Measurements from ENCODE around the gene ANTXR2. TPM values are rescaled to one million over a fixed set of nuclear protein-coding genes. Genes with fewer than 3 reads are reported as not detected.

ANTXR2 gene
- total and polyA plus RNA-seq, 2 donors: 5.7 to 13.4 TPM

DNA sequence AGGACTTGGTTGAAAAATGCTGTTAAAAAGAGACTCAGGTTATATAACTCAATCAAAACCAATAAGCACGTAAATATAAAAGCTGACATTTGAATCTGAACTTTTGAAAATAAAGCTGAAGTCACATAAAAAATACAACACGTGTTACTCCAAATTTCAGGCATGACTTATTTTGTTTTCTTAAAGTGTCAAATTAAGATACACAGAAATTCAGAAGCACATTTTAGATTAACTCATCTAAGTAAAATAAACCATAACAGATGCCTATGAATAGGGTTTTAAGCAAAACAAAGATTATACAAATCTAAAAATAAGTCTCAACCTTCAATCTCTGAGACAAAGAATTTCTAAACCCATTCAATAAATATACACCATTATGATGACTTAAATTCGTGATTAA is 124.8 kb downstream of the ANTXR2 start:
- Histone ChIP-seq H3K27ac (ENCODE audit: low read depth in 1 of 2, low read length in 1 of 2) (no peak overlapping the region), H3K36me3 (ENCODE audit: control insufficient read depth in 2 of 2, insufficient read depth in 2 of 2, low read length in 1 of 2) (no peaks in the 10 kb centered on the region), H3K4me3 (ENCODE audit: low read length in 2 of 2) (no peak overlapping the region), H3K4me1 (ENCODE audit: control insufficient read depth in 2 of 2, insufficient read depth in 2 of 2, low read length in 2 of 2) (no peaks in the 10 kb centered on the region), H3K9me3 (ENCODE audit: control insufficient read depth in 2 of 2, insufficient read depth in 1 of 2, low read length in 1 of 2) (no peaks in the 10 kb centered on the region), H3K27me3 (ENCODE audit: control insufficient read depth in 2 of 2, insufficient read depth in 1 of 2, low read length in 1 of 2) (no peaks in the 10 kb centered on the region)
- WGBS: 93% methylated on average over 3 of the region's 3 CpGs
- DNase-seq (ENCODE audit: low read depth in 6 of 9, low spot score in 9 of 9): no peak

DNA sequence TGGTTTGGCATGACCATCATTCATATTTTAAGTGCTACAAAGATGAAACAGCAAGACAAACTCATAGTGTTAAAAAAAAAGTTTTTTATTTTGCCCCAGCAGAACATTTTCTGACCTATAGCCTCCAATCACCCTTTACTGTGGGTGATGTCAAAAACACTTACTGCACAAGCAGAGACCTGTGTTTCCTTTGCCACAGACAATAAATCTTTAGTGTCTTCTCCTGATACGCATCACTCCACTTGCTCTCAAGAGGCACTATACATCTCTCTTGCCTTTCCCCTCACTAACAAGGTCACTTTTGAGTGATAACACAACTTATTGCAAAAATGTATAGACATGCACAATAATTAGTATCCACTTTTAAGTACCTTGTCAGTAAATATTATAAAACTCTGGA is 125.6 kb downstream of the ANTXR2 start:
- Histone ChIP-seq H3K36me3 (ENCODE audit: control insufficient read depth in 2 of 2, insufficient read depth in 2 of 2, low read length in 1 of 2) (no peaks in the 10 kb centered on the region), H3K9me3 (ENCODE audit: control insufficient read depth in 2 of 2, insufficient read depth in 1 of 2, low read length in 1 of 2) (no peaks in the 10 kb centered on the region), H3K27ac (ENCODE audit: low read depth in 1 of 2, low read length in 1 of 2) (no peak overlapping the region), H3K4me1 (ENCODE audit: control insufficient read depth in 2 of 2, insufficient read depth in 2 of 2, low read length in 2 of 2) (no peaks in the 10 kb centered on the region), H3K4me3 (ENCODE audit: low read length in 2 of 2) (no peak overlapping the region), H3K27me3 (ENCODE audit: control insufficient read depth in 2 of 2, insufficient read depth in 1 of 2, low read length in 1 of 2) (no peaks in the 10 kb centered on the region)
- DNase-seq (ENCODE audit: low read depth in 6 of 9, low spot score in 9 of 9): no peak
- 97% methylated on average over 1 of the region's 1 CpG for WGBS

DNA sequence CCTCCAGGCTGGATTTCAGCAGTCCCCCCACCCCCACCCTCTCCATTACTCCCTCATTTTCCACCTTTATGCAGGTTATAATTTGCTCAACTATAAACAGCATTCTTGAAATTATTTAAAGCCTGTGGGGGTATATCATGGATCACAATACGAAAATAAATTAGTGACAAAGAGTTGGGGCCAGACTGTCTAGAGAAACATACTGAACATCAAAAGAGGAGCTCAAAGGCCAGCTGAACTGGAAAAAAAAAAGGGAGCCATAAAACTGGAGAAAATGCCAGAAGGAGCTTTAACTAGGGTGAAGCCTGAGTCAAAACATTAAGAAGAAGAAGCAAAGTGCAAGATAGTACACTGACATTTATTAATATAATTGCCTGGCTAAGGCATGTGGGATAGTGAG is 137.8 kb downstream of the ANTXR2 start:
- H3K9me3 ChIP-seq (ENCODE audit: control insufficient read depth in 2 of 2, insufficient read depth in 1 of 2, low read length in 1 of 2): no peaks in the 10 kb centered on the region
- no peaks in the 10 kb centered on the region for H3K27me3 ChIP-seq (ENCODE audit: control insufficient read depth in 2 of 2, insufficient read depth in 1 of 2, low read length in 1 of 2)
- 91% methylated on average over 1 of the region's 1 CpG for WGBS
- no peaks in the 10 kb centered on the region for H3K36me3 ChIP-seq (ENCODE audit: control insufficient read depth in 2 of 2, insufficient read depth in 2 of 2, low read length in 1 of 2)
- no peak for DNase-seq (ENCODE audit: low read depth in 6 of 9, low spot score in 9 of 9)
- no peak overlapping the region for H3K27ac ChIP-seq (ENCODE audit: low read depth in 1 of 2, low read length in 1 of 2)
- no peak overlapping the region for H3K4me3 ChIP-seq (ENCODE audit: low read length in 2 of 2)
- H3K4me1 ChIP-seq (ENCODE audit: control insufficient read depth in 2 of 2, insufficient read depth in 2 of 2, low read length in 2 of 2): no peaks in the 10 kb centered on the region

DNA sequence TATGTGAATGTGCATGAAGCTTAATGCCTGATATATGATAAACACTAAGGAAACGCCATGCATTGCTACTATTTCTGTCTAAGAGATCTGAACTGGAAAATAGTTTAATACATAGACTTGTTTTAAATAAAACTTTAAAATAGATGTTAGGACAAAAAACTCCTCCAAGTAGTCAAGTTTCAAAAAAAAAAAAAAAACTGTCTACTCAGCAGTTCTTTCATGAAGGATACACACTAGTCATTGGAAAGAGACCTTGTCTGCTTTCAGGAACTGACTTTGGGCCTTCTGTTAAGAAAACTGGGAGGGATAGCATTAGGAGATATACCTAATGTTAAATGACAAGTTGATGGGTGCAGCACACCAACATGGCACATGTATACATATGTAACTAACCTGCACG is 138.4 kb downstream of the ANTXR2 start:
- 98% methylated on average over 2 of the region's 2 CpGs for WGBS
- Histone ChIP-seq H3K27ac (ENCODE audit: low read depth in 1 of 2, low read length in 1 of 2) (no peak overlapping the region), H3K36me3 (ENCODE audit: control insufficient read depth in 2 of 2, insufficient read depth in 2 of 2, low read length in 1 of 2) (no peaks in the 10 kb centered on the region), H3K4me1 (ENCODE audit: control insufficient read depth in 2 of 2, insufficient read depth in 2 of 2, low read length in 2 of 2) (no peaks in the 10 kb centered on the region), H3K9me3 (ENCODE audit: control insufficient read depth in 2 of 2, insufficient read depth in 1 of 2, low read length in 1 of 2) (no peaks in the 10 kb centered on the region), H3K4me3 (ENCODE audit: low read length in 2 of 2) (no peak overlapping the region), H3K27me3 (ENCODE audit: control insufficient read depth in 2 of 2, insufficient read depth in 1 of 2, low read length in 1 of 2) (no peaks in the 10 kb centered on the region)
- no peak for DNase-seq (ENCODE audit: low read depth in 6 of 9, low spot score in 9 of 9)

DNA sequence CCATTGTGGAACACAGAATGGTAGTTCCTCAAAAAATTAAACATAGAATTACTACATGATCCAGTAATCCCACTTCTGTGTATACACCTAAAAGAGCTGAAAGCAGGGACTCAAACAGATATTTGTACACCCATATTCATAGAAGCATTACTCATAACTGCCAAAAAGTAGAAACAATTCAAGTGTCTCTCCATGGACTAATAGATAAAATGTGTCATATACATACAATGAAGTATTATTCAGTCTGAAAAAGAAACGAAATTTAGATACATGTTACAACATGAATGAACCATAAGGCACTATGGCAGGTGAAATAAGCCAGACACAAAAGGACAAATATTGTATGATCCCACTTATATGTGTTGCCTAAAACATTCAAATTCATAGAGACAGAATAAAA is 145.1 kb downstream of the ANTXR2 start:
- DNase-seq (ENCODE audit: low read depth in 6 of 9, low spot score in 9 of 9): no peak
- H3K4me3 ChIP-seq (ENCODE audit: low read length in 2 of 2): no peak overlapping the region
- H3K27ac ChIP-seq (ENCODE audit: low read depth in 1 of 2, low read length in 1 of 2): no peak overlapping the region
- H3K9me3 ChIP-seq (ENCODE audit: control insufficient read depth in 2 of 2, insufficient read depth in 1 of 2, low read length in 1 of 2): no peaks in the 10 kb centered on the region
- no peaks in the 10 kb centered on the region for H3K4me1 ChIP-seq (ENCODE audit: control insufficient read depth in 2 of 2, insufficient read depth in 2 of 2, low read length in 2 of 2)
- H3K27me3 ChIP-seq (ENCODE audit: control insufficient read depth in 2 of 2, insufficient read depth in 1 of 2, low read length in 1 of 2): no peaks in the 10 kb centered on the region
- 91% methylated on average over 1 of the region's 1 CpG for WGBS
- H3K36me3 ChIP-seq (ENCODE audit: control insufficient read depth in 2 of 2, insufficient read depth in 2 of 2, low read length in 1 of 2): no peaks in the 10 kb centered on the region

DNA sequence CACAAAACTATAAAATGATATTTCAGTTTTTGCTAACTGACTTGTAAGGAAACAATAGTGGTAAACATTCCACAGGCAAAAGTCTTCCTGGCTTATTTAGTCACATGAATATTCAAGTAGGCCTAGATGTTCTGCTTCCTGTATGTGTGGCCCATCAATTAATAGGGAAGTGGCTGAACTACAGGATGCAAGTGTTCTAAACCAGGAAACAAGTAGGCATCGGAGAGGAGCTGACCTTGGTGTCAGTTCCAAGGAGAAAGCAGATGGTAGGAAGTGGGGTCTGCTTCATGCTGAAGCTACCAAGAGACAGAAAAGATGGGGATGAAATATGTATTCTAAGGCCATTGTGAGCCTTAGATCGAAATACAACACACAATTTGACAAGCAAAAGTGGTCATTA is 149.7 kb downstream of the ANTXR2 start:
- no peaks in the 10 kb centered on the region for H3K27me3 ChIP-seq (ENCODE audit: control insufficient read depth in 2 of 2, insufficient read depth in 1 of 2, low read length in 1 of 2)
- H3K4me1 ChIP-seq (ENCODE audit: control insufficient read depth in 2 of 2, insufficient read depth in 2 of 2, low read length in 2 of 2): no peaks in the 10 kb centered on the region
- WGBS: 78% methylated on average over 2 of the region's 2 CpGs
- H3K9me3 ChIP-seq (ENCODE audit: control insufficient read depth in 2 of 2, insufficient read depth in 1 of 2, low read length in 1 of 2): no peaks in the 10 kb centered on the region
- no peak for DNase-seq (ENCODE audit: low read depth in 6 of 9, low spot score in 9 of 9)
- no peaks in the 10 kb centered on the region for H3K36me3 ChIP-seq (ENCODE audit: control insufficient read depth in 2 of 2, insufficient read depth in 2 of 2, low read length in 1 of 2)
- H3K4me3 ChIP-seq (ENCODE audit: low read length in 2 of 2): no peak overlapping the region
- no peak overlapping the region for H3K27ac ChIP-seq (ENCODE audit: low read depth in 1 of 2, low read length in 1 of 2)

DNA sequence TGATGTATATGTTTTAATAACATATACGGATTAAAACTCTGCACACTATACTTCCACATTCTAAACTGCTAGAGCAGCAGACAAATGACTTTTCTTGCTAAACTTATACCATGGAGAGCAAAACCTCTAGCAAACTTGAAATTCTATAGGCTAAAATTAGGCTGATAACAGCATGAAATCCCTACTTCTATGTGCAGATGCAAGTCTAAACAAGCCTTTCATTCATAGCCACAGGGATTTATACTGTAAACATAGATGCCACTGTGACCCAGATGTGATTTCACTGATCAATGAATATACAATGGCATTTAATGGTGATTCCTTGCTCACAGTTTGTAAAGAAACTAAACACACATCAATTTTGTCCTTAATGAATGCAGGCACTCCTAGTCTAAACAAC is 151.0 kb downstream of the ANTXR2 start:
- Histone ChIP-seq H3K27ac (ENCODE audit: low read depth in 1 of 2, low read length in 1 of 2) (no peak overlapping the region), H3K4me3 (ENCODE audit: low read length in 2 of 2) (no peak overlapping the region), H3K9me3 (ENCODE audit: control insufficient read depth in 2 of 2, insufficient read depth in 1 of 2, low read length in 1 of 2) (no peaks in the 10 kb centered on the region), H3K4me1 (ENCODE audit: control insufficient read depth in 2 of 2, insufficient read depth in 2 of 2, low read length in 2 of 2) (no peaks in the 10 kb centered on the region), H3K27me3 (ENCODE audit: control insufficient read depth in 2 of 2, insufficient read depth in 1 of 2, low read length in 1 of 2) (no peaks in the 10 kb centered on the region), H3K36me3 (ENCODE audit: control insufficient read depth in 2 of 2, insufficient read depth in 2 of 2, low read length in 1 of 2) (no peaks in the 10 kb centered on the region)
- WGBS: 97% methylated on average over 1 of the region's 1 CpG
- no peak for DNase-seq (ENCODE audit: low read depth in 6 of 9, low spot score in 9 of 9)

DNA sequence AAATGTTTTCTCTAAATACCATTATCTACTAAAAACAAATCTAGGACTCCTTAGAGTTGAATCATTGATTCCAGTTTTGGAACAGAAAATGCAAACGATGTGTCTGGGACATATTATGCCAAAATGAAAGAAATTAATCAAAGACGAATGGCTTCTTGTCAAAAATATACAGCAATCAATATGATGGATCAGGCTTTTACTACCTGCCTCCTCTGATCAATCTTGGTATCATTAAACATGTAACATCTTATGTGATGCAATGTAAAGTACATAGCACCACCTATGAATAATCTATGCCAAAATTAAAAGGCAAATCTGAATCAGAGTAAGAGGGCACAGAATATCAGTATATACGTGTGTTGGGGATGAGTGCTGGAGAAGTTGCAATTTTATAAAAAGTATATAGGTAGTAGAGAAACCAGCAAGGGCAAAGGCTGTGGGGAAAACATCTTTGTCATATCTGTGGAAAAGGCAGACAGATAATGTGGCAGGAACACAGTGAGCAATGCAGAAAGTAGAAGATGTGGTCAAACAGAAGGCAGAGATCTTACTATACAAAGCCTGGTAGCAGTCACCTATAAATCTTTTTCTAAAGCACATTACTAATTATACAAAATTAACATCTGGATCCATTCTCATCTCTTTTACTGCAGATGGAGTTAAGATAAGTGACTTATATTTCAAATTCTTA is 152.7 kb downstream of the ANTXR2 start:
- no peak overlapping the region for H3K27ac ChIP-seq (ENCODE audit: low read depth in 1 of 2, low read length in 1 of 2)
- 66% methylated on average over 3 of the region's 3 CpGs for whole genome bisulfite sequencing
- H3K4me1 ChIP-seq (ENCODE audit: control insufficient read depth in 2 of 2, insufficient read depth in 2 of 2, low read length in 2 of 2): no peaks in the 10 kb centered on the region
- H3K9me3 ChIP-seq (ENCODE audit: control insufficient read depth in 2 of 2, insufficient read depth in 1 of 2, low read length in 1 of 2): no peaks in the 10 kb centered on the region
- no peak overlapping the region for H3K4me3 ChIP-seq (ENCODE audit: low read length in 2 of 2)
- DNase-seq (ENCODE audit: low read depth in 6 of 9, low spot score in 9 of 9): no peak
- no peaks in the 10 kb centered on the region for H3K27me3 ChIP-seq (ENCODE audit: control insufficient read depth in 2 of 2, insufficient read depth in 1 of 2, low read length in 1 of 2)
- H3K36me3 ChIP-seq (ENCODE audit: control insufficient read depth in 2 of 2, insufficient read depth in 2 of 2, low read length in 1 of 2): no peaks in the 10 kb centered on the region

DNA sequence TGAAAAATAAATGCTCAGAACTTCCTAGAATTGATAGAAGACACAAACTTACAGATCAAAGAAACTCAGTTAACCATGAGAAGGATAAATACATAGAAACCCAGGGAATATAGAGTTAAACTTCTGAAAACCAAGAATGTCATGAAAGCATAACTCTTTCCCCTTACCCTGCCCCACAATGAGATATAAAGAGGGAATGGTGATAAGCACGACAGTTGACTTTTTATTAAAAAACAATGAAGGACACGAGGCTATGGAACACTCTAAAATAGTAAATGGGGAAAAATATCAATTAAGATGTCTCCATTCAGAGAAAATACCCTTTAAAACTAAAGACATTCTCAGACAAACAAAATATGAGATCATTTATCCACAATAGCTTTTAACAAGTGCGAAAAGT is 154.7 kb downstream of the ANTXR2 start:
- no peak overlapping the region for H3K4me3 ChIP-seq (ENCODE audit: low read length in 2 of 2)
- no peaks in the 10 kb centered on the region for H3K9me3 ChIP-seq (ENCODE audit: control insufficient read depth in 2 of 2, insufficient read depth in 1 of 2, low read length in 1 of 2)
- no peaks in the 10 kb centered on the region for H3K27me3 ChIP-seq (ENCODE audit: control insufficient read depth in 2 of 2, insufficient read depth in 1 of 2, low read length in 1 of 2)
- no peaks in the 10 kb centered on the region for H3K4me1 ChIP-seq (ENCODE audit: control insufficient read depth in 2 of 2, insufficient read depth in 2 of 2, low read length in 2 of 2)
- no peak for DNase-seq (ENCODE audit: low read depth in 6 of 9, low spot score in 9 of 9)
- no peak overlapping the region for H3K27ac ChIP-seq (ENCODE audit: low read depth in 1 of 2, low read length in 1 of 2)
- H3K36me3 ChIP-seq (ENCODE audit: control insufficient read depth in 2 of 2, insufficient read depth in 2 of 2, low read length in 1 of 2): no peaks in the 10 kb centered on the region
- WGBS: 97% methylated on average over 3 of the region's 3 CpGs

All from thymus (tissue), 11 donors.